Bronchial epithelial cell (primary cell): ENCODE data around the gene MAST4. TPM values are rescaled to one million over a fixed set of nuclear protein-coding genes. Genes with fewer than 3 reads are reported as not detected.

ENCODE experiments used
- DNase-seq: peaks from one replicate; pipeline ENCODE4 v3.0.0-alpha.2; 2010; ENCODE audit warnings: low read depth
- FAIRE-seq: peaks from 2 replicates; lab custom pipeline; 2011; peaks lifted over from hg19 to GRCh38; lab: Jason Lieb, UNC
- H3K27me3 ChIP-seq: 2 replicates; pipeline ENCODE4 v1.5.1; 2011; ENCODE audit warnings: low read length; ENCODE audit not compliant: control insufficient read depth, insufficient read depth
- H3K36me3 ChIP-seq: 2 replicates; pipeline ENCODE4 v1.5.1; 2011; ENCODE audit warnings: low read length; ENCODE audit not compliant: control insufficient read depth, insufficient read depth
- H3K4me3 ChIP-seq: 2 replicates; pipeline ENCODE4 v1.5.1; 2011; ENCODE audit warnings: mild to moderate bottlenecking, low read depth, low read length, control low read depth
- total RNA-seq: library from RNA; depleted of rRNA; stranded (reverse); fragments of >200 nt; gene quantifications from 2 replicates; pipeline ENCODE4 v1.2.1, GENCODE V29; 2014
- TF ChIP-seq, protein P1 (sequence below): IDR thresholded peaks from 2 replicates; pipeline ENCODE4 v1.5.1; 2011; ENCODE audit warnings: mild to moderate bottlenecking, moderate library complexity, low read length, control low read depth, inconsistent platforms; ENCODE audit not compliant: insufficient read depth, severe bottlenecking

The MAST4 gene
- total RNA-seq, 1 donor from 2014 or later = 10.3 TPM

- FAIRE-seq (no peak), DNase-seq (no peak)
- Histone ChIP-seq H3K4me3 (no peak overlapping the region), H3K36me3 (no peaks in the 10 kb centered on the region), H3K27me3 (no peaks in the 10 kb centered on the region)
- TF ChIP-seq, protein P1, sequence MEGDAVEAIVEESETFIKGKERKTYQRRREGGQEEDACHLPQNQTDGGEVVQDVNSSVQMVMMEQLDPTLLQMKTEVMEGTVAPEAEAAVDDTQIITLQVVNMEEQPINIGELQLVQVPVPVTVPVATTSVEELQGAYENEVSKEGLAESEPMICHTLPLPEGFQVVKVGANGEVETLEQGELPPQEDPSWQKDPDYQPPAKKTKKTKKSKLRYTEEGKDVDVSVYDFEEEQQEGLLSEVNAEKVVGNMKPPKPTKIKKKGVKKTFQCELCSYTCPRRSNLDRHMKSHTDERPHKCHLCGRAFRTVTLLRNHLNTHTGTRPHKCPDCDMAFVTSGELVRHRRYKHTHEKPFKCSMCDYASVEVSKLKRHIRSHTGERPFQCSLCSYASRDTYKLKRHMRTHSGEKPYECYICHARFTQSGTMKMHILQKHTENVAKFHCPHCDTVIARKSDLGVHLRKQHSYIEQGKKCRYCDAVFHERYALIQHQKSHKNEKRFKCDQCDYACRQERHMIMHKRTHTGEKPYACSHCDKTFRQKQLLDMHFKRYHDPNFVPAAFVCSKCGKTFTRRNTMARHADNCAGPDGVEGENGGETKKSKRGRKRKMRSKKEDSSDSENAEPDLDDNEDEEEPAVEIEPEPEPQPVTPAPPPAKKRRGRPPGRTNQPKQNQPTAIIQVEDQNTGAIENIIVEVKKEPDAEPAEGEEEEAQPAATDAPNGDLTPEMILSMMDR = no peak
These were observed 64.2 kb downstream of the MAST4 start for GRCh38 chr5:66660396-66660795.

DNA sequence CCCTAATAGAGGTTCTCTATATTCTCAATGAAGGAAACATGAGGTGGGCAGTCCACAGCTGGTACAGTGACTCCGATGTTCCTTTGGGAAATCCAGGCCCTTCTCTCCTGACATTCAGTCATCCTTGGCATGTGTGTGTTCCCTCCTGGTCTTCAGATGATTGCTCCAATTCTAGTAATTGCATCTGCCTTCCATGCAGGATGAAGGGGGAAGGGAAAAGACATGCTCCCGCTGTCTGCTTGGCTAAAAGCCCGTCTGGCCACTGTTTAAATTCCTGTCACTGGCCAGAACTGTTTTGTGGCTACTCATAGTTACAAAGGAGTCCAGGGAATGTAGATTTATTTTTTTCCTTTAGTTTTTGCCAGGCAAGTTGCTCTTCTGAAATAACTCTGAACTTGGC lies 65.0 kb downstream of the MAST4 start:
- Histone ChIP-seq H3K4me3 (no peak overlapping the region), H3K36me3 (no peaks in the 10 kb centered on the region), H3K27me3 (no peaks in the 10 kb centered on the region)
- DNase-seq (no peak), FAIRE-seq (no peak)
- TF ChIP-seq, protein P1 = no peak

DNA sequence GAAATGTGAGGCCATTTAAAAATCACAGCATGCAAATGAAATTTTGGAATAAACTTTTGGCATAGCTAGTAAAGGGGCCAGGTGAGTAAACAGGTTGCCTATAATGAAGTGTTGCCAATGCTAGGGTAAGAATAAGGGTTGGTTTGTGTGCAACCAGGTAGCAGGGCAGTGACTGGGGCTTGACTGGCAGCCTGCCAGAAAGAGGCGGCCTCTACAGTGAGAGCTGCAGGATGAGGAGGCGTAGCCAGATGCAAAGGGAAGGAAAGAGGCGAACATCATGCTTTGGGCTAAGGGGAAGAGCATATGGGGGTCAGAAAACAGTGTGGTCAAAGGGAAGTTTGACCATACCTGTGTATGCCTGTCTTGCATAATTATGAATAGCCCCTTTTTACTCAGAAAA lies 70.6 kb downstream of the MAST4 start:
- no peak overlapping the region for H3K4me3 ChIP-seq
- H3K36me3 ChIP-seq = no peaks in the 10 kb centered on the region
- peaks cover 5% of the 10 kb centered on the region for H3K27me3 ChIP-seq
- no peak for FAIRE-seq
- TF ChIP-seq, protein P1 = no peak
- DNase-seq = no peak

DNA sequence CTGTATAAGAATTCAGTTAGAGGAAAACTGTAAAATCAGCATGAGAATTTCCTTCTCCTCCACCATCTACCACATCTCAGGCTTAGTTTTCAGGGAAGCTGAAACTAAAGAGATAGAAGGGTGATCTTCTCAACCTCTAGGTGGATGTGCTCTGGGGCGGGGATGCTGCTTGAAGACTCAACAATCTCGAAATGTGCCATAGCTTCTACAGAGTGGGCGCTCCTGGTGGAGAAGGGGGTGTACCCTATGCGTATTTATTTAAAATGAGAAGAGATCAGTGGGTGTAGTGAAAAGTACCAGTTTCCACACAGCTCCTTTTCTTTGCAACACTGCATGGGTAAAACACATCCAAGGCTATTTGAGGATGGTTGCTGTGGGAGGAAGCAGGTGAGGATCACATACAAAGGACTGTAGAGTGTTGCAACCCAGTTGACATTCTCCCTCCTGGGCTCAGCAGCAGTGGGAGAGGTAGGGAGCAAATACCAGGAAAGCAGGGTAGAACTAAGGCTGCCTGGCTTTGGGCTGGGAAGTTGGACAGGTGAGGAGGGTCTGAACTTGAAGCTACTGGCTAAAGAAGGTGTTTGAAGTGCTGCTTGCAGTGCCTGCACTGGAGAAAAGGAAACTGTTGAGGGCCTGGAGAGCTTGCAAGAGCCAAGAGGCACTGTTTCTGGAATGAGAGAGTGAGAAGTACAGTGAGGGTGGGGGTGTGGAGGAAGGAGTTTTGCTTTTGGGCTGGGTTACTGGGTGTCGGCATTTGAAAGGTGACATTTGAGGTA lies 73.1 kb downstream of the MAST4 start:
- no peaks in the 10 kb centered on the region for H3K36me3 ChIP-seq
- no peak for DNase-seq
- H3K27me3 ChIP-seq = peaks cover 5% of the 10 kb centered on the region
- FAIRE-seq = no peak
- TF ChIP-seq, protein P1 = no peak
- no peak overlapping the region for H3K4me3 ChIP-seq

- H3K27me3 ChIP-seq = peaks cover 5% of the 10 kb centered on the region
- no peak for DNase-seq
- FAIRE-seq = no peak
- TF ChIP-seq, protein P1 = no peak
- no peak overlapping the region for H3K4me3 ChIP-seq
- no peaks in the 10 kb centered on the region for H3K36me3 ChIP-seq
These were observed 73.6 kb downstream of the MAST4 start for GRCh38 chr5:66669862-66670195.

GRCh38 chr5:66671305-66671704 lies 75.1 kb downstream of the MAST4 start:
- TF ChIP-seq, protein P1 = no peak
- no peak overlapping the region for H3K4me3 ChIP-seq
- H3K27me3 ChIP-seq = peaks cover 7% of the 10 kb centered on the region
- no peaks in the 10 kb centered on the region for H3K36me3 ChIP-seq
- DNase-seq = no peak
- no peak for FAIRE-seq
